Caco-2 (cell line): Measurements from ENCODE around the gene CDK9. TPM values are rescaled to one million over a fixed set of nuclear protein-coding genes. Genes with fewer than 3 reads are reported as not detected.

Source experiments
- BruUV-seq: library from RNA; stranded (reverse); fragments of 400-500 nt; replicated peaks from 2 replicates; lab custom pipeline; 2021; lab: Mats Ljungman, UMichigan
- CTCF ChIA-PET: fragments of 300-600 bp; sonication (Branson Sonifier 250); formaldehyde crosslinking; loops from one replicate; lab custom pipeline; 2022; ENCODE audit warnings: antibody characterized with exemption; lab: Charles Lee
- POLR2A ChIA-PET: fragments of 300-600 bp; sonication (Branson Sonifier 250); formaldehyde crosslinking; loops from one replicate; lab custom pipeline; 2022; ENCODE audit warnings: antibody characterized with exemption; lab: Charles Lee
- DNase-seq, 2 experiments: peaks; one replicate each; pipeline versions ENCODE4 v3.0.0 to v3.0.0-alpha.2; 2020 to 2022
- H3K27me3 ChIP-seq: replicated peaks from 2 replicates; pipeline ENCODE4 v1.6.0; 2011; ENCODE audit warnings: low read length; ENCODE audit not compliant: control insufficient read depth, insufficient read depth
- H3K36me3 ChIP-seq: 2 replicates; pipeline ENCODE4 v1.5.1; 2011; ENCODE audit warnings: low read length; ENCODE audit not compliant: control insufficient read depth, insufficient read depth
- H3K4me1 ChIP-seq: fragments of 250-450 bp; sonication (Bioruptor Pico); 2 replicates; pipeline ENCODE4 v1.5.1; 2020; ENCODE audit warnings: mild to moderate bottlenecking
- H3K4me3 ChIP-seq: 2 replicates; pipeline ENCODE4 v1.5.1; 2011; ENCODE audit warnings: low read depth, mild to moderate bottlenecking, control low read depth, low read length
- H3K9me3 ChIP-seq: fragments of 250-450 bp; sonication (Bioruptor Pico); 2 replicates; pipeline ENCODE4 v1.5.1; 2020; ENCODE audit warnings: mild to moderate bottlenecking, moderate library complexity
- H3K27ac Mint-ChIP-seq: one replicate; pipeline ENCODE4 v1.8.0; 2022; ENCODE audit warnings: mixed read lengths; ENCODE audit not compliant: unreplicated experiment
- H3K27me3 Mint-ChIP-seq: one replicate; pipeline ENCODE4 v1.8.0; 2022; ENCODE audit warnings: mixed read lengths; ENCODE audit not compliant: insufficient read depth, unreplicated experiment
- H3K36me3 Mint-ChIP-seq: one replicate; pipeline ENCODE4 v1.8.0; 2022; ENCODE audit warnings: mild to moderate bottlenecking, mixed read lengths; ENCODE audit not compliant: insufficient read depth, unreplicated experiment
- H3K4me1 Mint-ChIP-seq: one replicate; pipeline ENCODE4 v1.8.0; 2022; ENCODE audit warnings: low read depth, mixed read lengths; ENCODE audit not compliant: unreplicated experiment
- H3K4me3 Mint-ChIP-seq: one replicate; pipeline ENCODE4 v1.8.0; 2022; ENCODE audit warnings: mild to moderate bottlenecking, moderate library complexity, mixed read lengths; ENCODE audit not compliant: unreplicated experiment
- H3K9me3 Mint-ChIP-seq: one replicate; pipeline ENCODE4 v1.8.0; 2022; ENCODE audit warnings: mixed read lengths; ENCODE audit not compliant: unreplicated experiment
- CTCF ChIP-seq, 2 experiments: fragments of 200-600 bp in 1 of 2; IDR thresholded peaks; 1 replicate in 1 of 2; 2 replicates in 1 of 2; pipeline versions ENCODE4 v1.5.1 to v1.8.0; 2011 to 2022; ENCODE audit warnings: antibody characterized with exemption in 1 of 2, control low read depth in 1 of 2, inconsistent platforms in 1 of 2, low read depth in 1 of 2, low read length in 1 of 2, mild to moderate bottlenecking in 1 of 2, moderate library complexity in 1 of 2; ENCODE audit not compliant: insufficient read depth in 1 of 2, severe bottlenecking in 1 of 2, unreplicated experiment in 1 of 2
- intact Hi-C: fragments of 100-400 bp; cut with micrococcal nuclease; formaldehyde crosslinking; loops from one replicate; pipeline ENCODE4 v1.10.0; 2022; ENCODE audit not compliant: unreplicated experiment
- total RNA-seq: library from RNA; stranded (reverse); gene quantifications from 2 replicates; pipeline ENCODE4 v1.2.3, GENCODE V29; 2022

The CDK9 gene
- total RNA-seq, 1 experiment from 2014 or later: 48.2 TPM

- no TSS peak for BruUV-seq
- H3K4me3 ChIP-seq: no peak overlapping the region
- Mint-ChIP-seq H3K27me3 (peaks cover 4% of the 10 kb centered on the region), H3K4me1 (no peaks in the 10 kb centered on the region), H3K4me3 (no peak overlapping the region), H3K36me3 (no peaks in the 10 kb centered on the region), H3K27ac (no peak overlapping the region), H3K9me3 (no peaks in the 10 kb centered on the region)
- no peaks in the 10 kb centered on the region for H3K9me3 ChIP-seq
- no peaks in the 10 kb centered on the region for H3K27me3 ChIP-seq
- TF ChIP-seq CTCF (IDR thresholded peaks at IDR 0.05; ENCODE audit: insufficient read depth in 1 of 2, low read depth in 1 of 2, low read length in 1 of 2, severe bottlenecking in 1 of 2, unreplicated experiment in 1 of 2): no peak
- intact Hi-C loops: no loop called here
- no peaks in the 10 kb centered on the region for H3K4me1 ChIP-seq
- ChIA-PET CTCF (no interaction called here), POLR2A (no interaction called here)
- DNase-seq: no peak
- no peaks in the 10 kb centered on the region for H3K36me3 ChIP-seq
Measured at GRCh38 chr9:127767909-127768331, 17.9 kb upstream of the CDK9 start.

GRCh38 chr9:127768698-127769097, 17.1 kb upstream of the CDK9 start:
- no peak overlapping the region for H3K27ac Mint-ChIP-seq
- CTCF ChIA-PET: interaction anchor here (3.1 kb wide), 1 partner anchor 34 kb away, joined by 32 read pairs; the partner anchor contains the start of gene TOR2A

GRCh38 chr9:127769101-127769500, 16.7 kb upstream of the CDK9 start:
- Mint-ChIP-seq H3K36me3 (no peaks in the 10 kb centered on the region), H3K4me1 (no peaks in the 10 kb centered on the region), H3K27ac (no peak overlapping the region), H3K4me3 (no peak overlapping the region), H3K9me3 (no peaks in the 10 kb centered on the region), H3K27me3 (peaks cover 3% of the 10 kb centered on the region)
- no peaks in the 10 kb centered on the region for H3K9me3 ChIP-seq
- TF ChIP-seq CTCF (IDR thresholded peaks at IDR 0.05; ENCODE audit: insufficient read depth in 1 of 2, low read depth in 1 of 2, low read length in 1 of 2, severe bottlenecking in 1 of 2, unreplicated experiment in 1 of 2): no peak
- H3K27me3 ChIP-seq: no peaks in the 10 kb centered on the region
- H3K4me3 ChIP-seq: no peak overlapping the region
- H3K36me3 ChIP-seq: no peaks in the 10 kb centered on the region
- BruUV-seq: no TSS peak
- intact Hi-C loops: no loop called here
- DNase-seq: no peak
- POLR2A ChIA-PET: no interaction called here
- CTCF ChIA-PET: interaction anchor here (3.1 kb wide), 1 partner anchor 34 kb away, joined by 32 read pairs; the partner anchor contains the start of gene TOR2A
- H3K4me1 ChIP-seq: no peaks in the 10 kb centered on the region

More at GRCh38 chr9:127768698-127769097, 17.1 kb upstream of the CDK9 start:
- BruUV-seq: no TSS peak
- H3K4me1 ChIP-seq: no peaks in the 10 kb centered on the region
- no peak overlapping the region for H3K4me3 Mint-ChIP-seq
- no peaks in the 10 kb centered on the region for H3K27me3 Mint-ChIP-seq
- intact Hi-C loops: no loop called here
- no peaks in the 10 kb centered on the region for H3K27me3 ChIP-seq
- no peak for TF ChIP-seq CTCF (IDR thresholded peaks at IDR 0.05; ENCODE audit: insufficient read depth in 1 of 2, low read depth in 1 of 2, low read length in 1 of 2, severe bottlenecking in 1 of 2, unreplicated experiment in 1 of 2)
- H3K9me3 Mint-ChIP-seq: no peaks in the 10 kb centered on the region
- DNase-seq: no peak
- H3K4me1 Mint-ChIP-seq: no peaks in the 10 kb centered on the region
- no peaks in the 10 kb centered on the region for H3K9me3 ChIP-seq
- POLR2A ChIA-PET: no interaction called here
- no peak overlapping the region for H3K4me3 ChIP-seq
- no peaks in the 10 kb centered on the region for H3K36me3 ChIP-seq
- no peaks in the 10 kb centered on the region for H3K36me3 Mint-ChIP-seq
